Measurements from ENCODE around the gene TANGO2.

The TANGO2 gene

DNA sequence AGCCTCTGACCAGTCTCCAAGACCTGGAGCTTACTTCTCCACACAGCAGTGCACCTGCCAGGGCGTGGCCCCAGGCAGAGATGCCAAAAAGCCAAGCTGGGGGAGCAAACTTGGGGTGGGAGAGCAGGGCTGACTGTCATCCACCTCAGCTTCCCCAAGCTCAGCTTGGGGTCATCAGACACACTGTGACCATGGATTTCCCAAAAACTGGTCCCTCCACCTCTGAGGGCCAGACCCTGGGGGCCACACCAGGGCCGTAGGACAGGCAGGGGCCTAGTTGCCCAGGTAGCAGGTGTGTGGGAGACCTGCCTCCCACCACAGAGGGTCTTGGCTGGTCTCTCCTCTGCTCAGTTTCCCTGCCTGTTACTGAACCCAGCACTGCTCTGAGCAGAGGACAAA lies 34.9 kb upstream of the TANGO2 start:
- no peak for DNase-seq (ENCODE audit: low read depth)
- H3K4me3 ChIP-seq (ENCODE audit: low read depth, low read length), result no peak overlapping the region
- TF ChIP-seq POLR2A (IDR thresholded peaks at IDR 0.05; ENCODE audit: extremely low read depth, insufficient read length), result no peak
- TF ChIP-seq MYC (IDR thresholded peaks at IDR 0.05; ENCODE audit: low read depth, low read length), result no peak
- TF ChIP-seq, protein P1, sequence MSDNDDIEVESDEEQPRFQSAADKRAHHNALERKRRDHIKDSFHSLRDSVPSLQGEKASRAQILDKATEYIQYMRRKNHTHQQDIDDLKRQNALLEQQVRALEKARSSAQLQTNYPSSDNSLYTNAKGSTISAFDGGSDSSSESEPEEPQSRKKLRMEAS (IDR thresholded peaks at IDR 0.05; ENCODE audit: low read depth, low read length), result no peak
- TF ChIP-seq, protein P2, sequence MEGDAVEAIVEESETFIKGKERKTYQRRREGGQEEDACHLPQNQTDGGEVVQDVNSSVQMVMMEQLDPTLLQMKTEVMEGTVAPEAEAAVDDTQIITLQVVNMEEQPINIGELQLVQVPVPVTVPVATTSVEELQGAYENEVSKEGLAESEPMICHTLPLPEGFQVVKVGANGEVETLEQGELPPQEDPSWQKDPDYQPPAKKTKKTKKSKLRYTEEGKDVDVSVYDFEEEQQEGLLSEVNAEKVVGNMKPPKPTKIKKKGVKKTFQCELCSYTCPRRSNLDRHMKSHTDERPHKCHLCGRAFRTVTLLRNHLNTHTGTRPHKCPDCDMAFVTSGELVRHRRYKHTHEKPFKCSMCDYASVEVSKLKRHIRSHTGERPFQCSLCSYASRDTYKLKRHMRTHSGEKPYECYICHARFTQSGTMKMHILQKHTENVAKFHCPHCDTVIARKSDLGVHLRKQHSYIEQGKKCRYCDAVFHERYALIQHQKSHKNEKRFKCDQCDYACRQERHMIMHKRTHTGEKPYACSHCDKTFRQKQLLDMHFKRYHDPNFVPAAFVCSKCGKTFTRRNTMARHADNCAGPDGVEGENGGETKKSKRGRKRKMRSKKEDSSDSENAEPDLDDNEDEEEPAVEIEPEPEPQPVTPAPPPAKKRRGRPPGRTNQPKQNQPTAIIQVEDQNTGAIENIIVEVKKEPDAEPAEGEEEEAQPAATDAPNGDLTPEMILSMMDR (IDR thresholded peaks at IDR 0.05; ENCODE audit: low read depth, low read length), result no peak

DNA sequence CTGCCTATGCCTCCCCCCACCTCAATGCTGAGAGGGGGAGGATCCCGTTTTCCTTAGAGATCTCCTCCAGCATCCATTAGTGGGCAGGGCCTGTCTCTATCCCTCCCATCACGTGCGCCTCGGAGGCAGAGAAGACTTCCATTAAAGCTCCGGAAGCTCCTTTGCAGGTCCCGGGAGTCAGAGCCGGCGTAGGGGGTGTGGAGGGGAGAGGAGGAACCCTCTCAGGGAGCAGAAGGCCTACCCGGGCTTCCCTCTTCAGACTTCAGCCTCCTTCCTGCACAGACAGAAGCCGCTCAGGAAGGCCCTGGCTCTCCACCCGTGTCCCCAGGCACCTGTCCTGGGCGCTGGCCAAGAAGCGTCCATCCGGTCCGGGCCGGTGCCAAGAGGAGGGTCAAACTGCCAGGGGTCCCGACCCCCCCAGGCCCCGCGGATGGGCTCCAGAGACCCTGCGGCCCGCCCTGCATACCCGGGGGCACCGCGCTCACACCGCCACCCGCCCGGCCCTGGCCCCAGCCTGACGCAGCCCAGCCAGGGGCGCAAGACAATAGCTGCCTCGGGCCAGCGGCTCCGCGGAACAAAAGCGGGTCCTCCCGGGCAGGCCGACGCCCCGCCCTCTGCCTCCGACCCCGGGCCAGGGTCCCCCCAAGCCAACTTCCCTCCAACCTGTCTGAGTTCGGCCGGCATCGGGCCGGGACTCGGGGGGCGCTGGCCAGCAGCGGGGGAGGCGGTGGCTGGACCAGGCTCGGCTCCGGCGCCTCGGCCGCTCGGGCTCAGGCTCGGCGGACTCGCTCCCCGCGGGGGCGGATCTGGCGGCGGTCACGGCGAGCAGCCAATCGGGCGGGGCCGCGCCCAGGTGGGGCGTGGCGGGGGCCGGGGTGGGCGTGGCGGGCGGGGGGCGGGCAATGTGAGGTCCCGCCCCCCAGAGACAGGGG lies 34.2 kb upstream of the TANGO2 start:
- TF ChIP-seq MYC (IDR thresholded peaks at IDR 0.05; ENCODE audit: low read depth, low read length) (no peak), POLR2A (IDR thresholded peaks at IDR 0.05; ENCODE audit: extremely low read depth, insufficient read length) (no peak)
- TF ChIP-seq, protein P1 (IDR thresholded peaks at IDR 0.05; ENCODE audit: low read depth, low read length), result no peak
- TF ChIP-seq, protein P2 (IDR thresholded peaks at IDR 0.05; ENCODE audit: low read depth, low read length), result no peak
- H3K4me3 ChIP-seq (ENCODE audit: low read depth, low read length), result peak overlapping the region; percentile 21
- peak; percentile 75 for DNase-seq (ENCODE audit: low read depth)

DNA sequence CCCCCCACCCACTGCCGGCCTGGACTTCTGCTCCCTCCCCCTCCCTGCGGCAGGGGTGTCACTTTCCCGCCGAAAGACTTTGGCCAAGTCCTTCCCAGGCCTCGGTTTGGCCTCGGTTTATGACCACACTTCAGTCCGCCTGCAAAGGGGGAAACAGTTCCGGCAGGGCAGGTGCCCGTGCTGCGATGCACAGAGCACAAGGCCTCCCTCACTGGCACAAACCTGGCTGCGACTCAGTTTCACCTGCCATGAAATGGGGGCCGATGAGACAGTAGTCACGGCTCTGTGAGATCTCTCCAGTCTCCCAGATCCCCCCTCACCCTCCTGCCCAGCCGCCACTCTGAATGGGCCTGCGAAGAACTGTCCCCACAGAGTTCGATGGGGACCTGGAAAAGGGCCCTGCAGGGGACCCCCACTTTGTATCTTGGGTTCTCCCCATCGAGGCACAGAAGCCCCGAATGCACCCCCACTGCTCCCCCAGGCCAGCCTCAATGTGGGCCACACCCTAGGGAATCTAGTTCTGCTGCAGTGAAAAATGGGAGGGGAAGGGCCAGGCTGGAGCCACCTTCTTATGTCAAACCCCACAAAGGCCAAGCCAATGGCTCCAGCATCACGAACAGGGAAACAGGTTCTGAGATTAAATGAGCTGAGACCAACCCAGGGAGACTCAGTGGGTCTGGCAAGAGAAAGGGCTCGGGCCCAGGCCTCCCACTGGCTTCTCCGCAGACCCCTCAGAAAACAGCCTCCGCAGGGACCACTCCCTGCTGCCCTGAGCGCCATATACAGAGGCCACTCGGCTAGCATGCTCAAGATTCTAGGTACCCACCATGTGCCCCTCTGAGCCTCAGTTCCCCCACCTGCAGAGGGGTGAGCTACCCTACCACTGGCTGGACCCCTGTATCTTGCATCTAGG lies 33.3 kb upstream of the TANGO2 start:
- TF ChIP-seq, protein P2 (IDR thresholded peaks at IDR 0.05; ENCODE audit: low read depth, low read length), result no peak
- no peak for TF ChIP-seq MYC (IDR thresholded peaks at IDR 0.05; ENCODE audit: low read depth, low read length)
- TF ChIP-seq, protein P1 (IDR thresholded peaks at IDR 0.05; ENCODE audit: low read depth, low read length), result no peak
- TF ChIP-seq POLR2A (IDR thresholded peaks at IDR 0.05; ENCODE audit: extremely low read depth, insufficient read length), result no peak
- H3K4me3 ChIP-seq (ENCODE audit: low read depth, low read length), result no peak overlapping the region
- no peak for DNase-seq (ENCODE audit: low read depth)

- no peak for DNase-seq (ENCODE audit: low read depth)
- no peak for TF ChIP-seq MYC (IDR thresholded peaks at IDR 0.05; ENCODE audit: low read depth, low read length)
- TF ChIP-seq POLR2A (IDR thresholded peaks at IDR 0.05; ENCODE audit: extremely low read depth, insufficient read length), result no peak
- TF ChIP-seq, protein P2 (IDR thresholded peaks at IDR 0.05; ENCODE audit: low read depth, low read length), result no peak
- TF ChIP-seq, protein P1 (IDR thresholded peaks at IDR 0.05; ENCODE audit: low read depth, low read length), result no peak
- no peak overlapping the region for H3K4me3 ChIP-seq (ENCODE audit: low read depth, low read length)
Measured at GRCh38 chr22:19988331-19988808, 32.5 kb upstream of the TANGO2 start.

- TF ChIP-seq POLR2A (IDR thresholded peaks at IDR 0.05; ENCODE audit: extremely low read depth, insufficient read length), result no peak
- TF ChIP-seq, protein P2 (IDR thresholded peaks at IDR 0.05; ENCODE audit: low read depth, low read length), result no peak
- TF ChIP-seq MYC (IDR thresholded peaks at IDR 0.05; ENCODE audit: low read depth, low read length), result no peak
- TF ChIP-seq, protein P1 (IDR thresholded peaks at IDR 0.05; ENCODE audit: low read depth, low read length), result no peak
- no peak overlapping the region for H3K4me3 ChIP-seq (ENCODE audit: low read depth, low read length)
Measured at GRCh38 chr22:19988965-19989724, 31.8 kb upstream of the TANGO2 start.

More at GRCh38 chr22:19988965-19989724, 31.8 kb upstream of the TANGO2 start:
- DNase-seq (ENCODE audit: low read depth), result no peak

All from NB4 (cell line).